Midbrain (tissue), 1 donor: ENCODE measurements around the gene PPTC7.
"Not testable (repeated sequence)": the region's sequence is repeated elsewhere in the genome, so short reads cannot be mapped to it uniquely, and the experiment has no call there.

Source experiments
- DNase-seq: peaks from one replicate; lab custom pipeline; 2025; lab: John Stamatoyannopoulos, UW

Gene PPTC7

DNA sequence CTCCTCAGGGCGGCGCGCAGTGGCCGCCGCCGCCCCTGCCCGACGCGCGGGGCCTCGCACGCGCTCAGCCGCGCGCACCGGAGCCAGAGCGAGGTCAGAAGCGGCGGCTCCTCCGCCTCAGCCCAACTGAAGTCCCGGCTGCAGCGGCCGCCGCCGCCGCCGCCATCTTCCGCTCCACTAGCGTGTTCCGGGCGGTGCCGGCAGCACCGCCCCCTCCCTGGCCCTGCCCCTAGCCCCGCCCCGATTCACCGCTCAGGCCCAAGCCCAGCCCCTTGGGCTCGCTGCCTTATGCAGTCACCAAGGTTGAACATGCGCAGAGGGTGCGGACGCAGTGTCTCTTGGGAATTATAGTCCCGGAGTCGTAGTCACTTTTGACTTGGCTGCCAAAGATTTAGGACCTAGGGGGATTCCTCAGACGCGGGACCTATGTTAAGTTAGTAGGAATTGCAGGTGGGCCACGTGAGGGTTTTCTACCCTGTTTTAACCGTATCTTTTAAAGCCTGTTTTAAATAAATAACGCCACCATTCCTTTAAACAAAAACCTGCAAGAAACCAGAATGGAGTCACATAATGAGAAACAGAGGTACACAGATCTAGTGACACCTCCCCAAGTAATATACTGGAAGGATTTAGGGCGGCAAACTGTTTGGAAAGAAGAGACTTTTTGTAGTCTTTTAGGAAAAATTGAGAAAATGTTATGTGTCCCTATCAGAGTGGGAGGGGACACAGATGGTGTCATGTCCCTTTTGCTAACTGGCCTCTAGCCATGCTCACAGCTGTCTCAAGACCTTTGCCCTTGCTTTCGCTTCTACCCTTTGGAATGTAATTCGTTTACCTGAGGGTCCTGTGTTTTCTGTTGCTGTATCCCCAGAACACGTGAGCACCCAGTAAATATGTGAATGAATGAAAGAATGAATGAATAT lies at the start of gene PPTC7:
PPTC7 (minus strand) TSS at position 182 of the 923 bp plus-strand sequence. CDS start 287 bp downstream, outside the sequence.
- peak; percentile 99 for DNase-seq

GRCh38 chr12:110627500-110628195 lies 44.5 kb upstream of the PPTC7 start:
- DNase-seq, result no peak

GRCh38 chr12:110622582-110622981 lies 39.5 kb upstream of the PPTC7 start:
- no peak for DNase-seq

DNA sequence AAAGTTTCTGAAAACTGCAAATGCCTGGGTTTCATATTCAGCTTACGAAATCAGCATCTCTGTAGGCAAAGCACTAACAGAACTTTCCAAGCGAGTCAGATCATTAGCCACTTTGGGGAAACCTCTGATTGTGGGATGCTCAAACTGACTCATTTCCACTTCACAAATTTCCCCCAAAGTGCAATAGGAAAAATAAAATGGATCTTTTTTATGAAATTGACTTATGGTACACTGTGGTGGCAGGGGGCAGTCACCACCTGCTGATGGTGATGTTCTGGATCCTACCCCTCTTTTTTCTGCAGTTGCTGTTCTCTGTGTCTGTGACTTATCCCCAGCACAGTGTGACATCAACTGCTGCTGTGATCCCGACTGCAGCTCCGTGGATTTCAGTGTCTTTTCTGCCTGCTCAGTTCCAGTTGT lies 36.4 kb upstream of the PPTC7 start:
- DNase-seq, result no peak

- no peak for DNase-seq
Measured at GRCh38 chr12:110616471-110617115, 33.5 kb upstream of the PPTC7 start.

GRCh38 chr12:110615171-110615570 lies 32.1 kb upstream of the PPTC7 start:
- DNase-seq, result no peak

GRCh38 chr12:110613771-110614684 lies 30.9 kb upstream of the PPTC7 start, which contains the start of gene TCTN1:
TCTN1 (plus strand) TSS chr12:110614129; CDS start chr12:110614183, 54 bp downstream.
- DNase-seq, result peak; percentile 97

DNA sequence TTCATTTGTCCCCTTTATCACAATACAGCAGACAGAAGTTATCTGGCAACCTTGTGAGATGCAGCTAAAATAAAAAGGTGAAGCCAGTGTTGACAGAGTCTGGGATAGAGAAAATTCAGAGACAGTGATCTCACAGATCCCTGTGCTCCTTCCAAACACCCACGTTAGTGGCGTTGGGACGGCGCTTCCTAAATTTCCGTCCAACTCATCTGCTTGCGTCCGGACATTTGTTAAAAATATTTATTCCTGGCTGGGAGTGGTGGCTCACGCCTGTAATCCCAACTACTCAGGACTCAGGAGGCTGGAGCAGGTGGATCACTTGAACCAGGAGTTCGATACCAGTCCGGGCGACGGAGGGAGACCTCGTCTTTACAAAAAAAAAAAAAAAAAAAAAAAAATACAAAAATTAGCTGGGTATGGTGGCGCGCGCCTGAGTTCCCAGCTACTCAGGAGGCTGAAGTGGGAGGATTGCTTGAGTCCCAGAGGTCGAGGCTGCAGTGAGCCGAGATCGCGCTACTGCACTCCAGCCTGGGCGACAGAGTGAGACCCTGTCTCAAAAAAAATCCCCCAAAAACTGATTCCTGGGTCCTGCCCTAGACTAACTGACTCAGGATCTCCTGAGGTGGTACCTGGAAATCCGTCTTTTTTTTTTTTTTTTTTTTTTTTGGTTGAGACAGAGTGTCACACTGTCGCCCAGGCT lies 30.1 kb upstream of the PPTC7 start:
- DNase-seq, result no peak

DNA sequence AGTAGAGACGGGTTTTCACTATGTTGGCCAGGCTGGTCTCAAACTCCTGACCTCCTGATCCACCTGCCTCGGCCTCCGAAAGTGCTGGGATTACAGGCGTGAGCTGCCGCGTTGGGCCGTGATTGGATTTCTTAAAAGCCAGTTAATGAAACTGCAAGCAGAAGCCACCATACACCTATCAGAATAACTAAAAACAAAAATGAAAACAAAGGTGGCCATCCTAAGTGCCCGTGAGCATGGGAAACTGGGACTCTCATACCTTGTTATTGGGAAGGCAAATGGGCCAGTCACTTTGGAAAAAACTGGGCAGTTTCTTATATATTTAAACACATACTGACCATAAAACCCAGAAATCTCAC lies 23.1 kb upstream of the PPTC7 start:
- DNase-seq, result no peak

DNA sequence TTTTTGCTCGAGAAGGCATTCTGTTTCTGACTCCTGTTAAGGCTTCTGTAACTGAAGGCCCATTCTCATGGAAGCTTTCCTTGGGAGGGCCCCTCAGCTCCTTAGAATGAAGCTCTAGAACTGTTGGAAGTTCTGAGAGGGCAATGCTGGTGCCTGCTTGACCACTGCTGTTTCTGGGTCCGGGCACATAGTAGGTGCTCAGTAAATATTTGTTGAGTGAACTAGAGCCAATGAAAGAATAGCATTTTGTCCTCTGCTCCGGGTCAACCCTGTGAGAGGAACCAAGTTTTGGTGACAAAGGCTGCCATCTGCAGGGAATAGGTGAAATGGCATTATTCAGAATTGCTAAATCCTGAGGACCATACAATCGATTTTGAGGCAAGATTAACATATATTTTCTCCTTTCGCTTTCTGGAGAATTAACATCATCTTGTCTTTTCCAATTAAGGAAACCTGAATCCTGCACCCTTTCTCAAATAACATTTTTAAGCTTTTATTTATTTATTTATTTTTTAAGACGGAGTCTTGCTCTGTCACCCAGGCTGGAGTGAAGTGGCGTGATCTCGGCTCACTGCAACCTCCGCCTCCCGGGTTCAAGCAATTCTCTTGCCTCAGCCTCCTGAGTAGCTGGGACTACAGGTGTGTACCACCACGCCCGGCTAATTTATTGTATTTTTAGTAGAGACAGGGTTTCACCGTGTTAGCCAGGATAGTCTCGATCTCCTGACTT lies 19.1 kb upstream of the PPTC7 start:
- peak; percentile 72 for DNase-seq

- DNase-seq, result peak; percentile 56
Measured at GRCh38 chr12:110600254-110600653, 17.1 kb upstream of the PPTC7 start.

GRCh38 chr12:110599334-110599733 lies 16.2 kb upstream of the PPTC7 start:
- no peak for DNase-seq

DNA sequence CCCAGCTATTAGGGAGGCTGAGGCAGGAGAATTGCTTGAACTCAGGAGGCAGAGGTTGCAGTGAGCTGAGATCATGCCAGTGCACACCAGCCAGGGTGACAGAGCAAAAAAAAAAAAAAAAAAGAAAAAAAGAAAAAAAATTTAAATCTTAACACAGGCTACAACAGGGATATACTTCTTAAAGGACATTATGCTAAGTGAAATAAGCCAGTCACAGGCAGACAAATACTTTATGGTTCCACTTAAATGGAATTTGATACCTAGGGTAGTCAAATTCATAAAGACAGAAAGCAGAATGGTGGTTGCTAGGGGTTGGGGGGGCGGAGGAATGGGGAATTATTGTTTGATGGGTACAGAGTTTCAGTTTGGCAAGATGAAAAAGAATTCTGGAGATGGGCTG lies 14.8 kb upstream of the PPTC7 start:
- no peak for DNase-seq

DNA sequence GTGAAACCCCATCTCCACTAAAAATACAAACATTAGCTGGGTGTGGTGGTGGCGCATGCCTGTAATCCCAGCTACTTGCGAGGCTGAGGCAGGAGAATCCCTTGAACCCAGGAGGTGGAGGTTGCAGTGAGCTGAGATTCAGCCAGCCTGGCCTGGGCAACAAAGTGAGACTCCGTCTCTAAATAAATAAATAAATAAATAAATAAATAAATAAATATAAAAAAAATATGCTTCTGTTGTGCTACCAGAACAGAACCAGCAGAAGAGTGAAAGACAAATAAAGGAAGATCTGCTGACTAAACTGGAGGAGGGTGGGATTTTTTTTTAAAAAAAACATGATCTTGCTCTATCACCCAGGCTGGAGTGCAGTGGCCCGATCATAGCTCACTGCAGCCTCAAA lies 9.8 kb upstream of the PPTC7 start:
- not testable (repeated sequence) for DNase-seq

DNA sequence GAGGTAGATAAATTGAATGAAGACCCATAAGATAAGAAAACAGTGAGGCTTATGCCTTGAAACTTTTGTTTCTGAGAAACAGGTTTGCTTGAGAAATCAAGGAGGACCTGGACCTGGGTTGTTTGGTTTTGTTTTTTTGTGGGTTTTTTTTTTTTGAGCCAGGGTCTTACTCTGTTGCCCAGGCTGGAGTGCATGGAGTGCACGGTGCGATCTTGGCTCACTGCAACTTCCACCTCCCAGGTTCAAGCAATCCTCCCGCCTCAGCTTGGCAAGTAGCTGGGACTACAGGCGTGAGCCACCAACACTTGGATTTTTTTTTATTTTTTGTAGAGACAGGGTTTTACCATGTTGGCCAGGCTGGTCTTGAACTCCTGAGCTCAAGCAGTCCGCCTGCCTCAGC lies 9.0 kb upstream of the PPTC7 start:
- no peak for DNase-seq

GRCh38 chr12:110591451-110592051 lies 8.4 kb upstream of the PPTC7 start:
- DNase-seq, result no peak

DNA sequence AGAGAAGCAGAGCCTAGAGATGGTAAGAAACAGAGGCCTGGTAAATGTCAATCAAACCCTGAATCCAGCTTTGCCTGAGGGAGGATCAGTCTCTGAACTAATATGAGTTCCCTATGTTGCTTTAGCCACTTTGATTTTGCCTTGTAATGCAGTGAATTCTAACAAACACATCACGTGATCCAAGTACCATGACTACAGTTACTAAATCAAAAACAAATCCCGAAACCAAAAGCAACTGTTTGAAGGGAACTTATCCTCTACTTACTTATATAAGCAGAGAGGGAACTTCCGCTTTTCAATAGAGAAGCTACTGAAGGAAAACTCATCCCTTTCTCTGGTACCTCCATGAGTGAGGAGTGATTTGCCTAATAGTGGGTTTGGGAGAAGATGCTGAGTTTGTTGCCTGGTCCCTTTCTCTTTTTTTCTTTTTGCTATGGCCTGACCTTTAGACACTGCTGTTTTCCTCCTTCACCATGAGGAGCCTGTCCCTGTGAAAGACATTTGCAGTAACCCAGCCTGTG lies 7.7 kb upstream of the PPTC7 start:
- peak; percentile 55 for DNase-seq

GRCh38 chr12:110590059-110590458 lies 6.9 kb upstream of the PPTC7 start:
- DNase-seq, result no peak

- DNase-seq, result not testable (repeated sequence)
Measured at GRCh38 chr12:110587102-110587501, 4.0 kb upstream of the PPTC7 start.
